GF-D8 (cell line): ENCODE results near the gene AMZ1.

Experiments used
- DNase-seq: peaks from one replicate; lab custom pipeline; 2025; lab: John Stamatoyannopoulos, UW

The AMZ1 gene

GRCh38 chr7:2651336-2651735, 36.7 kb upstream of the AMZ1 start:
- DNase-seq, result no peak

- DNase-seq, result no peak
Measured at GRCh38 chr7:2651847-2652735, 35.9 kb upstream of the AMZ1 start.

- DNase-seq, result no peak
Measured at GRCh38 chr7:2652736-2653060, 35.3 kb upstream of the AMZ1 start.

- no peak for DNase-seq
Measured at GRCh38 chr7:2654059-2654458, 33.9 kb upstream of the AMZ1 start.

GRCh38 chr7:2655870-2656614, 32.0 kb upstream of the AMZ1 start:
- no peak for DNase-seq

- DNase-seq, result no peak
Measured at GRCh38 chr7:2657208-2657607, 30.8 kb upstream of the AMZ1 start.

GRCh38 chr7:2657920-2658671, 29.9 kb upstream of the AMZ1 start:
- no peak for DNase-seq

GRCh38 chr7:2658941-2659340, 29.1 kb upstream of the AMZ1 start:
- no peak for DNase-seq

- no peak for DNase-seq
Measured at GRCh38 chr7:2659556-2660358, 28.2 kb upstream of the AMZ1 start.

- no peak for DNase-seq
Measured at GRCh38 chr7:2660359-2661095, 27.5 kb upstream of the AMZ1 start.

GRCh38 chr7:2661096-2661449, 26.9 kb upstream of the AMZ1 start:
- DNase-seq, result no peak

GRCh38 chr7:2661602-2662272, 26.3 kb upstream of the AMZ1 start:
- DNase-seq, result no peak

GRCh38 chr7:2662273-2663120, 25.5 kb upstream of the AMZ1 start:
- DNase-seq, result no peak

- no peak for DNase-seq
Measured at GRCh38 chr7:2663121-2663886, 24.7 kb upstream of the AMZ1 start.

- DNase-seq, result no peak
Measured at GRCh38 chr7:2663960-2664359, 24.0 kb upstream of the AMZ1 start.

- DNase-seq, result no peak
Measured at GRCh38 chr7:2665359-2665791, 22.6 kb upstream of the AMZ1 start.

GRCh38 chr7:2666155-2666554, 21.8 kb upstream of the AMZ1 start:
- DNase-seq, result no peak

GRCh38 chr7:2666588-2667250, 21.3 kb upstream of the AMZ1 start:
- DNase-seq, result no peak
